HCT116 (cell line): ENCODE data around the gene AKR1B1.
A peak's percentile ranks its signal among the peaks of the same experiment; 100 is the strongest.

Experiments
- CBX3 ChIP-seq: IDR thresholded peaks from 2 replicates; pipeline ENCODE4 v1.6.1; 2012; ENCODE audit warnings: low read depth
- CEBPB ChIP-seq: IDR thresholded peaks from 2 replicates; pipeline ENCODE4 v1.6.1; 2012; ENCODE audit warnings: low read depth
- ELF1 ChIP-seq: IDR thresholded peaks from 2 replicates; pipeline ENCODE4 v1.6.1; 2012; ENCODE audit warnings: low read depth, borderline replicate concordance
- EZH2 ChIP-seq: fragments of 200-600 bp; sonication (generic); IDR thresholded peaks from 2 replicates; pipeline ENCODE4 v1.6.1; 2017; ENCODE audit warnings: antibody characterized with exemption, mixed run types
- EZH2phosphoT487 ChIP-seq: fragments of 200-600 bp; IDR thresholded peaks from 2 replicates; pipeline ENCODE4 v1.6.1; 2018; ENCODE audit warnings: antibody characterized with exemption, borderline replicate concordance
- JUND ChIP-seq: IDR thresholded peaks from 2 replicates; pipeline ENCODE4 v1.6.1; 2012
- POLR2A ChIP-seq: IDR thresholded peaks from 2 replicates; pipeline ENCODE4 v1.7.0; 2011; ENCODE audit warnings: borderline replicate concordance; ENCODE audit not compliant: insufficient read depth, insufficient read length; ENCODE audit errors: extremely low read depth
- RAD21 ChIP-seq: IDR thresholded peaks from 2 replicates; pipeline ENCODE4 v1.6.1; 2012; ENCODE audit warnings: low read depth, mild to moderate bottlenecking
- TCF7L2 ChIP-seq: IDR thresholded peaks from 2 replicates; pipeline ENCODE4 v1.7.0; 2011; ENCODE audit warnings: borderline replicate concordance, inconsistent platforms; ENCODE audit not compliant: insufficient read depth, insufficient read length; ENCODE audit errors: extremely low read depth
- ZNF274 ChIP-seq: fragments of 200-500 bp; sonication (Bioruptor generic); IDR thresholded peaks from 2 replicates; pipeline ENCODE4 v1.6.1; 2014; ENCODE audit warnings: mild to moderate bottlenecking, low read depth, low read length, inconsistent platforms
- TF ChIP-seq, protein P1 (sequence below), 3 experiments: fragments of 200-600 bp in 1 of 3; sonication (generic) in 1 of 3; IDR thresholded peaks in 2 of 3; conservative IDR thresholded peaks in 1 of 3; 2 replicates each; pipeline ENCODE4 v1.5.1; 2012 to 2017; ENCODE audit warnings: low read depth in 2 of 3, low read length in 2 of 3, antibody characterized with exemption in 1 of 3, borderline replicate concordance in 1 of 3, control low read depth in 1 of 3, mild to moderate bottlenecking in 1 of 3, mixed read lengths in 1 of 3, mixed run types in 1 of 3, moderate library complexity in 1 of 3; ENCODE audit not compliant: insufficient read depth in 1 of 3
- TF ChIP-seq, protein P2 (sequence below): IDR thresholded peaks from 2 replicates; pipeline ENCODE4 v1.6.1; 2012
- TF ChIP-seq, protein P3 (sequence below): IDR thresholded peaks from 2 replicates; pipeline ENCODE4 v1.6.1; 2012; ENCODE audit warnings: low read depth

DNA sequence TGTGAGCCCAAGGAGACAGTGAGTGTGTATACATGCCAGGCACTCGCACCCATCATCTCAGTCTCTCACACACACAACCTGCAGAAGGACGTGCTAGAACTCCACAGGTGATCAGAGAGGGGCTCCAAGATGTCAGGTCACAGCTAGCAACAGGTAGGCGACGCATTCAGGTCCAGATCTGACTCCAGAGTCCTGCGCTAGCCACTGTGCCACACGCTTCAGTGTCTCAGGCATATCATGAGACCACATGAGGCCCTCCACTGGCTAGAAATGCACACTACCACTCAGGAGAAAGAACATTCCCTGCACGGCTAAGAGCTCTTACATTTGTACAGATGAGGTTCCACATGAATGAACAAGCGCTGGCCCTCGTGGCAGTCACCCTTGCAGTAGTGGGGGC lies 11.5 kb downstream of the AKR1B1 start:
- TF ChIP-seq, protein P1, sequence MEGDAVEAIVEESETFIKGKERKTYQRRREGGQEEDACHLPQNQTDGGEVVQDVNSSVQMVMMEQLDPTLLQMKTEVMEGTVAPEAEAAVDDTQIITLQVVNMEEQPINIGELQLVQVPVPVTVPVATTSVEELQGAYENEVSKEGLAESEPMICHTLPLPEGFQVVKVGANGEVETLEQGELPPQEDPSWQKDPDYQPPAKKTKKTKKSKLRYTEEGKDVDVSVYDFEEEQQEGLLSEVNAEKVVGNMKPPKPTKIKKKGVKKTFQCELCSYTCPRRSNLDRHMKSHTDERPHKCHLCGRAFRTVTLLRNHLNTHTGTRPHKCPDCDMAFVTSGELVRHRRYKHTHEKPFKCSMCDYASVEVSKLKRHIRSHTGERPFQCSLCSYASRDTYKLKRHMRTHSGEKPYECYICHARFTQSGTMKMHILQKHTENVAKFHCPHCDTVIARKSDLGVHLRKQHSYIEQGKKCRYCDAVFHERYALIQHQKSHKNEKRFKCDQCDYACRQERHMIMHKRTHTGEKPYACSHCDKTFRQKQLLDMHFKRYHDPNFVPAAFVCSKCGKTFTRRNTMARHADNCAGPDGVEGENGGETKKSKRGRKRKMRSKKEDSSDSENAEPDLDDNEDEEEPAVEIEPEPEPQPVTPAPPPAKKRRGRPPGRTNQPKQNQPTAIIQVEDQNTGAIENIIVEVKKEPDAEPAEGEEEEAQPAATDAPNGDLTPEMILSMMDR (IDR thresholded peaks at IDR 0.05 in 2 of 3, conservative IDR thresholded peaks at IDR 0.05 in 1 of 3; ENCODE audit: borderline replicate concordance in 1 of 3, insufficient read depth in 1 of 3, low read depth in 2 of 3, low read length in 2 of 3) = 0 out of 6 replicates have a peak, but pooled peaks of 1 of the 3 experiments have one; percentile 10
- TF ChIP-seq CEBPB (no peak), RAD21 (no peak), ZNF274 (no peak), EZH2phosphoT487 (no peak), ELF1 (no peak), EZH2 (no peak), POLR2A (no peak), JUND (no peak), TCF7L2 (no peak), CBX3 (no peak)
- TF ChIP-seq, protein P2, sequence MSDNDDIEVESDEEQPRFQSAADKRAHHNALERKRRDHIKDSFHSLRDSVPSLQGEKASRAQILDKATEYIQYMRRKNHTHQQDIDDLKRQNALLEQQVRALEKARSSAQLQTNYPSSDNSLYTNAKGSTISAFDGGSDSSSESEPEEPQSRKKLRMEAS = no peak
- TF ChIP-seq, protein P3, sequence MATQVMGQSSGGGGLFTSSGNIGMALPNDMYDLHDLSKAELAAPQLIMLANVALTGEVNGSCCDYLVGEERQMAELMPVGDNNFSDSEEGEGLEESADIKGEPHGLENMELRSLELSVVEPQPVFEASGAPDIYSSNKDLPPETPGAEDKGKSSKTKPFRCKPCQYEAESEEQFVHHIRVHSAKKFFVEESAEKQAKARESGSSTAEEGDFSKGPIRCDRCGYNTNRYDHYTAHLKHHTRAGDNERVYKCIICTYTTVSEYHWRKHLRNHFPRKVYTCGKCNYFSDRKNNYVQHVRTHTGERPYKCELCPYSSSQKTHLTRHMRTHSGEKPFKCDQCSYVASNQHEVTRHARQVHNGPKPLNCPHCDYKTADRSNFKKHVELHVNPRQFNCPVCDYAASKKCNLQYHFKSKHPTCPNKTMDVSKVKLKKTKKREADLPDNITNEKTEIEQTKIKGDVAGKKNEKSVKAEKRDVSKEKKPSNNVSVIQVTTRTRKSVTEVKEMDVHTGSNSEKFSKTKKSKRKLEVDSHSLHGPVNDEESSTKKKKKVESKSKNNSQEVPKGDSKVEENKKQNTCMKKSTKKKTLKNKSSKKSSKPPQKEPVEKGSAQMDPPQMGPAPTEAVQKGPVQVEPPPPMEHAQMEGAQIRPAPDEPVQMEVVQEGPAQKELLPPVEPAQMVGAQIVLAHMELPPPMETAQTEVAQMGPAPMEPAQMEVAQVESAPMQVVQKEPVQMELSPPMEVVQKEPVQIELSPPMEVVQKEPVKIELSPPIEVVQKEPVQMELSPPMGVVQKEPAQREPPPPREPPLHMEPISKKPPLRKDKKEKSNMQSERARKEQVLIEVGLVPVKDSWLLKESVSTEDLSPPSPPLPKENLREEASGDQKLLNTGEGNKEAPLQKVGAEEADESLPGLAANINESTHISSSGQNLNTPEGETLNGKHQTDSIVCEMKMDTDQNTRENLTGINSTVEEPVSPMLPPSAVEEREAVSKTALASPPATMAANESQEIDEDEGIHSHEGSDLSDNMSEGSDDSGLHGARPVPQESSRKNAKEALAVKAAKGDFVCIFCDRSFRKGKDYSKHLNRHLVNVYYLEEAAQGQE = no peak
